RPMI7951 (cell line): ENCODE data around the gene SRGAP3. TPM values are rescaled to one million over a fixed set of nuclear protein-coding genes. Genes with fewer than 3 reads are reported as not detected.
"Not testable (repeated sequence)": the region's sequence is repeated elsewhere in the genome, so short reads cannot be mapped to it uniquely, and the experiment has no call there.

Source experiments
- DNase-seq: peaks from one replicate; pipeline ENCODE4 v3.0.0-alpha.2; 2012; ENCODE audit warnings: low read depth
- total RNA-seq: library from RNA; depleted of rRNA; stranded (reverse); fragments of >200 nt; shearing (Covaris generic); gene quantifications from 2 replicates; pipeline ENCODE4 v1.2.3, GENCODE V29; 2014

Gene SRGAP3
- total RNA-seq, 1 experiment from 2014 or later: 2.3 TPM

GRCh38 chr3:9085428-9085827, 164.0 kb downstream of the SRGAP3 start:
- DNase-seq: not testable (repeated sequence)

GRCh38 chr3:9081184-9081818, 168.1 kb downstream of the SRGAP3 start:
- DNase-seq: no peak

GRCh38 chr3:9080163-9080562, 169.3 kb downstream of the SRGAP3 start:
- peak; percentile 40 for DNase-seq

- peak; percentile 37 for DNase-seq
Measured at GRCh38 chr3:9079676-9080075, 169.8 kb downstream of the SRGAP3 start.

GRCh38 chr3:9078561-9079240, 170.7 kb downstream of the SRGAP3 start:
- DNase-seq: no peak

- DNase-seq: no peak
Measured at GRCh38 chr3:9077029-9077428, 172.4 kb downstream of the SRGAP3 start.

GRCh38 chr3:9075762-9076161, 173.7 kb downstream of the SRGAP3 start:
- DNase-seq: no peak

- DNase-seq: no peak
Measured at GRCh38 chr3:9074079-9074478, 175.4 kb downstream of the SRGAP3 start.

GRCh38 chr3:9072667-9073009, 176.8 kb downstream of the SRGAP3 start:
- no peak for DNase-seq

- DNase-seq: no peak
Measured at GRCh38 chr3:9071936-9072666, 177.3 kb downstream of the SRGAP3 start.

GRCh38 chr3:9070961-9071360, 178.5 kb downstream of the SRGAP3 start:
- DNase-seq: no peak

- no peak for DNase-seq
Measured at GRCh38 chr3:9069971-9070370, 179.5 kb downstream of the SRGAP3 start.

- DNase-seq: no peak
Measured at GRCh38 chr3:9068051-9068450, 181.4 kb downstream of the SRGAP3 start.

- peak; percentile 64 for DNase-seq
Measured at GRCh38 chr3:9067352-9067975, 182.0 kb downstream of the SRGAP3 start.

GRCh38 chr3:9066775-9067174, 182.7 kb downstream of the SRGAP3 start:
- no peak for DNase-seq

GRCh38 chr3:9066141-9066540, 183.3 kb downstream of the SRGAP3 start:
- no peak for DNase-seq

- DNase-seq: no peak
Measured at GRCh38 chr3:9064850-9065249, 184.6 kb downstream of the SRGAP3 start.

- no peak for DNase-seq
Measured at GRCh38 chr3:9064251-9064650, 185.2 kb downstream of the SRGAP3 start.

- DNase-seq: no peak
Measured at GRCh38 chr3:9062570-9062969, 186.9 kb downstream of the SRGAP3 start.

- no peak for DNase-seq
Measured at GRCh38 chr3:9061634-9062033, 187.8 kb downstream of the SRGAP3 start.

GRCh38 chr3:9059489-9060400, 189.7 kb downstream of the SRGAP3 start:
- DNase-seq: no peak

GRCh38 chr3:9056581-9056980, 192.9 kb downstream of the SRGAP3 start:
- no peak for DNase-seq
